Measurements from ENCODE around the gene NUDT21.
A peak's percentile ranks its signal among the peaks of the same experiment; 100 is the strongest.
"Not testable (repeated sequence)": the region's sequence is repeated elsewhere in the genome, so short reads cannot be mapped to it uniquely, and the experiment has no call there.

NUDT21 gene
- long read RNA-seq, full-length matches to known transcripts: 378 of 406 reads
- long read RNA-seq, partial matches to known transcripts: 5 of 406 reads
- long read RNA-seq, other reads (novel, unspliced or antisense): 23 of 406 reads

DNA sequence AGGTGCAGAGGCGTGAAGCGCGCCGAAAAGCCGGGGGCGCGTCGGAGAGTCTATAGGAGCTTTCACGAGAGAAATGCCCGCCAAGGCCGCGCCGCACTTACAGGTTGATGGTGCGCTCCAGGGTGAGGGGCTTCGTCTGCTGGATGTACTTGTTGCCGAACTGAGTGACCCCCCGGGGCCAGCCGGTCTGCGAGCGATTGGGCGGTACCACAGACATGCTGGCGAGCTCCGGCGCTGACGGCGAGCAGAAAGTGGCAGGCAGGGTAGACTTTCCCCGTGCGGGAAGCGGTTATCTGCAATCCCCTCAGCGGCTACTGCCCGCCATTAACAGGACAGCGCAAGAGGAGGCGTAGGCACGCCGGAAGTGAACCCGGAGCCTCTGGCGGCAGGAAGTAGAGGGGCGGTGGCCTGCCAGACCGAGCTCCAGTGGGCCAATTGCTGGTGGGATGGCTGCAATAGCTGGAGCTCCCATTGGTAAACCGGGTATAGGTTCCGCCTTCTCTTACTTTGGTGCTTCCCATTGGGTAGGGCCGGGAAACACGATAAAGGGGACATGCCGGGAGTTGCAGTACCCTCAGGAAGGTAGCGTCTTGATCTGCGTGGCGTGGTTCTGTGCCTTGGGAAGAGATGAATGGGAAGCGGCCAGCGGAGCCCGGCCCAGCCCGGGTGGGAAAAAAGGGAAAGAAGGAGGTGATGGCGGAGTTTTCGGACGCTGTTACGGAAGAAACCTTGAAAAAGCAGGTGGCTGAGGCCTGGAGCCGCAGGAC is at the start of gene NUDT21, which contains the start of gene OGFOD1:
TSS of gene NUDT21 (minus strand) at position 347 of the 767 bp plus-strand sequence. CDS start at position 217, 130 bp downstream.
TSS of gene OGFOD1 (plus strand) at position 569 of the 767 bp plus-strand sequence. CDS start at position 628, 59 bp downstream.
- TF ChIP-seq SPI1 (IDR thresholded peaks at IDR 0.05; ENCODE audit: borderline replicate concordance, low read depth) (no peak), GABPA (IDR thresholded peaks at IDR 0.05; ENCODE audit: low read depth) (peak; percentile 95), POLR2AphosphoS5 (IDR thresholded peaks at IDR 0.05; ENCODE audit: low read depth) (peak; percentile 62; the same call in 1 of the 2 replicates)
- TF ChIP-seq, protein P1, sequence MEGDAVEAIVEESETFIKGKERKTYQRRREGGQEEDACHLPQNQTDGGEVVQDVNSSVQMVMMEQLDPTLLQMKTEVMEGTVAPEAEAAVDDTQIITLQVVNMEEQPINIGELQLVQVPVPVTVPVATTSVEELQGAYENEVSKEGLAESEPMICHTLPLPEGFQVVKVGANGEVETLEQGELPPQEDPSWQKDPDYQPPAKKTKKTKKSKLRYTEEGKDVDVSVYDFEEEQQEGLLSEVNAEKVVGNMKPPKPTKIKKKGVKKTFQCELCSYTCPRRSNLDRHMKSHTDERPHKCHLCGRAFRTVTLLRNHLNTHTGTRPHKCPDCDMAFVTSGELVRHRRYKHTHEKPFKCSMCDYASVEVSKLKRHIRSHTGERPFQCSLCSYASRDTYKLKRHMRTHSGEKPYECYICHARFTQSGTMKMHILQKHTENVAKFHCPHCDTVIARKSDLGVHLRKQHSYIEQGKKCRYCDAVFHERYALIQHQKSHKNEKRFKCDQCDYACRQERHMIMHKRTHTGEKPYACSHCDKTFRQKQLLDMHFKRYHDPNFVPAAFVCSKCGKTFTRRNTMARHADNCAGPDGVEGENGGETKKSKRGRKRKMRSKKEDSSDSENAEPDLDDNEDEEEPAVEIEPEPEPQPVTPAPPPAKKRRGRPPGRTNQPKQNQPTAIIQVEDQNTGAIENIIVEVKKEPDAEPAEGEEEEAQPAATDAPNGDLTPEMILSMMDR (IDR thresholded peaks at IDR 0.05; ENCODE audit: insufficient read depth, low read length): no peak
- TF ChIP-seq, protein P2, sequence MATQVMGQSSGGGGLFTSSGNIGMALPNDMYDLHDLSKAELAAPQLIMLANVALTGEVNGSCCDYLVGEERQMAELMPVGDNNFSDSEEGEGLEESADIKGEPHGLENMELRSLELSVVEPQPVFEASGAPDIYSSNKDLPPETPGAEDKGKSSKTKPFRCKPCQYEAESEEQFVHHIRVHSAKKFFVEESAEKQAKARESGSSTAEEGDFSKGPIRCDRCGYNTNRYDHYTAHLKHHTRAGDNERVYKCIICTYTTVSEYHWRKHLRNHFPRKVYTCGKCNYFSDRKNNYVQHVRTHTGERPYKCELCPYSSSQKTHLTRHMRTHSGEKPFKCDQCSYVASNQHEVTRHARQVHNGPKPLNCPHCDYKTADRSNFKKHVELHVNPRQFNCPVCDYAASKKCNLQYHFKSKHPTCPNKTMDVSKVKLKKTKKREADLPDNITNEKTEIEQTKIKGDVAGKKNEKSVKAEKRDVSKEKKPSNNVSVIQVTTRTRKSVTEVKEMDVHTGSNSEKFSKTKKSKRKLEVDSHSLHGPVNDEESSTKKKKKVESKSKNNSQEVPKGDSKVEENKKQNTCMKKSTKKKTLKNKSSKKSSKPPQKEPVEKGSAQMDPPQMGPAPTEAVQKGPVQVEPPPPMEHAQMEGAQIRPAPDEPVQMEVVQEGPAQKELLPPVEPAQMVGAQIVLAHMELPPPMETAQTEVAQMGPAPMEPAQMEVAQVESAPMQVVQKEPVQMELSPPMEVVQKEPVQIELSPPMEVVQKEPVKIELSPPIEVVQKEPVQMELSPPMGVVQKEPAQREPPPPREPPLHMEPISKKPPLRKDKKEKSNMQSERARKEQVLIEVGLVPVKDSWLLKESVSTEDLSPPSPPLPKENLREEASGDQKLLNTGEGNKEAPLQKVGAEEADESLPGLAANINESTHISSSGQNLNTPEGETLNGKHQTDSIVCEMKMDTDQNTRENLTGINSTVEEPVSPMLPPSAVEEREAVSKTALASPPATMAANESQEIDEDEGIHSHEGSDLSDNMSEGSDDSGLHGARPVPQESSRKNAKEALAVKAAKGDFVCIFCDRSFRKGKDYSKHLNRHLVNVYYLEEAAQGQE (IDR thresholded peaks at IDR 0.05; ENCODE audit: insufficient replicate concordance, low read depth): peak; percentile 21
- H3K27ac ChIP-seq (replicated peaks): peak within 1 kb of the TSS; percentile 90

DNA sequence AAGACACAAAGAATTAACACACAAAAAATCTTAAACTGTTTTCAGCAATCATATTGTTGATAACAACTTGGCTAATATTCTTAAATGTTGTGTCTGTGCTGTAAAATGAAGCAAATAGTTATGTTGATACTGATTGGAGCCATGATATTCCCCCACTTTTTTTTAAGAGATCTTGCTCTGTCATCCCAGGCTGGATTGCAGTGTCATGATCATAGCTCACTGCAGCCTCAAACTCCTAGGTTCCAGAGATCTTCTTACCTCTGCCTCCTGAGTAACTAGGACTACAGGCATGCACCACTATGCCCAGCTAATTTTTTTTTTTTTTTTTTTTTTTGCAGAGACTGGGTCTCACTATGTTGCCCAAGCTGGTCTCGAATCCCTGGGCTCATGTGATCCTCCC is 42.7 kb upstream of the NUDT21 start:
- no peak for DNase-seq (ENCODE audit: low read depth in 1 of 2, low spot score in 1 of 2)
- no peak overlapping the region for H3K27ac ChIP-seq (replicated peaks)
- no peak for TF ChIP-seq GABPA (IDR thresholded peaks at IDR 0.05; ENCODE audit: low read depth)
- TF ChIP-seq POLR2AphosphoS5 (IDR thresholded peaks at IDR 0.05; ENCODE audit: low read depth): no peak
- TF ChIP-seq SPI1 (IDR thresholded peaks at IDR 0.05; ENCODE audit: borderline replicate concordance, low read depth): no peak
- no peak overlapping the region for H3K4me3 ChIP-seq (replicated peaks; ENCODE audit: insufficient read depth, low read length)
- H3K27me3 ChIP-seq (ENCODE audit: insufficient read depth, poor library complexity, severe bottlenecking): no peaks in the 10 kb centered on the region

More for the DNA sequence above, at the start of gene NUDT21, which contains the start of gene OGFOD1:
- H3K4me3 ChIP-seq (replicated peaks; ENCODE audit: insufficient read depth, low read length): peak within 1 kb of the TSS; percentile 94
- peak; percentile 98 for DNase-seq (ENCODE audit: low read depth in 1 of 2, low spot score in 1 of 2)
- H3K27me3 ChIP-seq (ENCODE audit: insufficient read depth, poor library complexity, severe bottlenecking): no peaks in the 10 kb centered on the region

DNA sequence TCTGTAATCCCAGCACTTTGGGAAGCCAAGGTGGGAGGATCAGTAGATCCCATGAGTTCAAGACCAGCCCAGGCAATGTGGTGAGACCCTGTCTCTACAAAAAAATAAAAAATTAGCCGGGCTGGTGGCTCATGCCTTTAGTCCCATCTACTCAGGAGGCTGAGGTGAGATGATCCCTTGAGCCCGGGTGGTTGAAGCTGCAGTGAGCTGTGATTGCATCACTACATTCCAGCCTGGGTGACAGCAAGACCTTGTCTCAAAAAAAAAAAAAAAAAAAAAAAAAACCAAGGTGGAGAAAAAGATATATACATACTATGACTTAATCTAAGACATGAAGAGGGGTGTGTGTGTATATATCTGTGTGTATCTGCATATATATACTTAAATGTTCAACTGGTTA is 42.0 kb upstream of the NUDT21 start:
- no peak for DNase-seq (ENCODE audit: low read depth in 1 of 2, low spot score in 1 of 2)
- no peak overlapping the region for H3K4me3 ChIP-seq (replicated peaks; ENCODE audit: insufficient read depth, low read length)
- no peaks in the 10 kb centered on the region for H3K27me3 ChIP-seq (ENCODE audit: insufficient read depth, poor library complexity, severe bottlenecking)
- TF ChIP-seq POLR2AphosphoS5 (IDR thresholded peaks at IDR 0.05; ENCODE audit: low read depth) (no peak), SPI1 (IDR thresholded peaks at IDR 0.05; ENCODE audit: borderline replicate concordance, low read depth) (no peak), GABPA (IDR thresholded peaks at IDR 0.05; ENCODE audit: low read depth) (no peak)
- TF ChIP-seq, protein P1 (IDR thresholded peaks at IDR 0.05; ENCODE audit: insufficient read depth, low read length): no peak
- TF ChIP-seq, protein P2 (IDR thresholded peaks at IDR 0.05; ENCODE audit: insufficient replicate concordance, low read depth): no peak
- H3K27ac ChIP-seq (replicated peaks): no peak overlapping the region

DNA sequence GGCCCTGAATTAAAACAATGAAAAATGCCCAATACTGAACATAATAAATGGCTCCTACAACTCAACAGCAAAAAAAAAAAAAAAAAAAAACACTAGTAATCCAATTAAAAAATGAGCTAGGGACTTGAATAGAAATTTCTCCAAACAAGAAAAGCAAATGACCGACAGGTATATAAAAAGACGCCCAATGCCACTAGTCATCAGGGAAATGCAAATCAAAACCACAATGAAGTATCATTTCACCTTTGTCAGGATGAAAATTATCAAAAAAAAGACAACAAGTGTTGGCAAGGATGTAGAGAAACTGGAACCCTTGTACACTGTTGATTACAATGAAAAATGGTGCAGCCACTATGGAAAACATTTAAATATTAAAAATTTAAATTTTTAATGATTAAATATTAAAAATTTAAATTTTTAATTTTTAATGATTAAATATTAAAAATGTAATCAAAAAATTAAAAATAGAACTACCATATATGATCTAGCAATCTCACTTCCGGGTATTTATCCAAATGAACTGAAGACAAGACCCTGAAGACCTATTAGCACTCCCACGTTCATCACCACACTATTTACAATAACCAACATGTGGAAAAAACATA is 40.6 kb upstream of the NUDT21 start:
- Histone ChIP-seq H3K27ac (replicated peaks) (no peak overlapping the region), H3K27me3 (ENCODE audit: insufficient read depth, poor library complexity, severe bottlenecking) (no peaks in the 10 kb centered on the region), H3K4me3 (replicated peaks; ENCODE audit: insufficient read depth, low read length) (no peak overlapping the region)
- no peak for DNase-seq (ENCODE audit: low read depth in 1 of 2, low spot score in 1 of 2)
- no peak for TF ChIP-seq SPI1 (IDR thresholded peaks at IDR 0.05; ENCODE audit: borderline replicate concordance, low read depth)
- TF ChIP-seq, protein P1 (IDR thresholded peaks at IDR 0.05; ENCODE audit: insufficient read depth, low read length): no peak
- TF ChIP-seq, protein P2 (IDR thresholded peaks at IDR 0.05; ENCODE audit: insufficient replicate concordance, low read depth): no peak
- TF ChIP-seq GABPA (IDR thresholded peaks at IDR 0.05; ENCODE audit: low read depth): no peak
- TF ChIP-seq POLR2AphosphoS5 (IDR thresholded peaks at IDR 0.05; ENCODE audit: low read depth): no peak

DNA sequence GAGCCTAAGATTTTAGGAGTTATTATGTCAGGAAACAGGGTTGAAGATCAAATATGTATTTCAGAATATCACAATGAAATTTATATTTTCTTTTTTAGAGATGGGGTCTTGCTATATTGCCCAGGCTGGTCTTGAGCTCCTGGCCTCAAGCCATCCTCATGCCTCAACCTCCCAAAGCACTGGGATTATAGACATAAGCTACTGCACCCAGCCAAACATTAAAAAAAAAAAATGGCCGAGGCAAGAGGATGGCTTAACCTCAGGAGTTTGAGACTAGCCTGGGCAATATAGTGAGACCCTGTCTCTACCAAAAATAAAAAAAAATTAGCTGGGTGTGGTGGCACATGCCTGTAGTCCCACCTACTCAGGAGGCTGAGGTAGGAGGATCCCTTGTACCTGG is 37.7 kb upstream of the NUDT21 start:
- DNase-seq (ENCODE audit: low read depth in 1 of 2, low spot score in 1 of 2); H3K27ac ChIP-seq (replicated peaks); H3K27me3 ChIP-seq (ENCODE audit: insufficient read depth, poor library complexity, severe bottlenecking); H3K4me3 ChIP-seq (replicated peaks; ENCODE audit: insufficient read depth, low read length): not testable (repeated sequence)

Data from HL-60 (cell line).